ENCODE results near the gene MED31. TPM values are rescaled to one million over a fixed set of nuclear protein-coding genes. Genes with fewer than 3 reads are reported as not detected.

The MED31 gene
- total RNA-seq, 4 donors from 2014 or later = 3.8 to 8.6 (median 7.2) TPM

DNA sequence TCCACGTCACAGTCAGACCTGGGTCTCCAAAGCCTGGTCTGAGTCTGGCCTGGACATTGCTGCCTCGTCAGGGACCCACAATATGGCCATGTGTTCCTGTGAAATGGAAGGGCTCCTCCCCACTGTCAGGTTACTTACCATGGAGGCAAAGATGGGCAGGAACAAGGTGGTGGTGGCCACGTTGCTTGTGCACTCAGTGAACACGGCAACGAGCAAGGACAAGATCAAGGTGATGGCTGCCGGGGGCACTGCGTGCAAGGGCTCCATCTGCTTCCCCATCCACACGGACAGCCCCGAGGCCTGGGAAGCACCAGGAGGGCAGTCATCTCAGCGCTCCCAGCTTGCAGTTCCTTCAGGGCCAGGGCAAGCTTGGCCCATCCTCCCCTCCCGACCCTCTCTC lies 39.2 kb upstream of the MED31 start:
- TF ChIP-seq CTCF (IDR thresholded peaks at IDR 0.05 in 4 of 5, conservative IDR thresholded peaks at IDR 0.05 in 1 of 5) (no peak), POLR2A (IDR thresholded peaks at IDR 0.05) (no peak)
- in situ Hi-C loops (cut with MboI; ENCODE audit: low sequenced_read_pairs in 4 of 4) (loop anchor here in 2 of 4 donors (25.0 kb wide), 2 partner anchors 97 to 147 kb away; partner anchors contain the start of genes FBXO39 (in 1 of the 2) and TEKT1 (in 1 of the 2)), intact Hi-C loops (cut with DNase I; ENCODE audit: low total_unique reads) (no loop called here)
- Histone ChIP-seq H3K4me1 (no peaks in the 10 kb centered on the region), H3K27me3 (no peaks in the 10 kb centered on the region), H3K27ac (no peak overlapping the region), H3K9me3 (no peaks in the 10 kb centered on the region), H3K36me3 (no peaks in the 10 kb centered on the region), H3K4me3 (no peak overlapping the region)
- DNase-seq (no peak), ATAC-seq (no peak)

DNA sequence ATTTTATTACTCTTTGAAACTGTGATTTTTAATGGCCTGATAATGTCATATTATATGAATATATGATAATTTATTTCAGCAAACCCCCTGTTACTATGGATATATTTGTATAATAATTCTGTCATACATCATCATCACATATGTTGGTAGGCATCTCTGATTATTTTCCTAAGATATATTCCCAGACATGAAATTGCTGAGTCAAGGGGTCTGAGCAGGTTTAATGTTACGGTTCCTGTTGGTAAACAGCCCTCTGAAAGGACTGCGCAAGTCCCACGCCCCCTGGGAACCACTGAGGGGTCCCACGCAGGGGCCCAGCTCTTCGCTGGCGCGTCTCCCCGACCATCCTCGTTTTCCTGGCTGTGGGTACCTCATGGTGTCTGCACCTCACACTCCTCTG lies 37.5 kb upstream of the MED31 start:
- Histone ChIP-seq H3K9me3 (no peaks in the 10 kb centered on the region), H3K27ac (no peak overlapping the region), H3K4me3 (no peak overlapping the region), H3K36me3 (no peaks in the 10 kb centered on the region), H3K27me3 (peaks cover 0 to 2% (median 0%) of the 10 kb centered on the region in 3 donors), H3K4me1 (no peaks in the 10 kb centered on the region)
- TF ChIP-seq CTCF (IDR thresholded peaks at IDR 0.05 in 4 of 5, conservative IDR thresholded peaks at IDR 0.05 in 1 of 5) (no peak), POLR2A (IDR thresholded peaks at IDR 0.05) (no peak)
- intact Hi-C loops (cut with DNase I; ENCODE audit: low total_unique reads) = no loop called here
- in situ Hi-C loops (cut with MboI; ENCODE audit: low sequenced_read_pairs in 4 of 4) = loop anchor here in 2 of 4 donors (25.0 kb wide), 2 partner anchors 98 to 148 kb away; partner anchors contain the start of genes FBXO39 (in 1 of the 2) and TEKT1 (in 1 of the 2)
- no peak for DNase-seq
- ATAC-seq = no peak

GRCh38 chr17:6686026-6686425 lies 34.6 kb upstream of the MED31 start:
- no peaks in the 10 kb centered on the region for H3K36me3 ChIP-seq
- TF ChIP-seq CTCF (IDR thresholded peaks at IDR 0.05 in 4 of 5, conservative IDR thresholded peaks at IDR 0.05 in 1 of 5) (no peak), POLR2A (IDR thresholded peaks at IDR 0.05) (no peak)
- DNase-seq = no peak
- intact Hi-C loops (cut with DNase I; ENCODE audit: low total_unique reads) (no loop called here), in situ Hi-C loops (cut with MboI; ENCODE audit: low sequenced_read_pairs in 4 of 4) (loop anchor here in 2 of 4 donors (25.0 kb wide), 2 partner anchors 101 to 151 kb away; partner anchors contain the start of genes FBXO39 (in 1 of the 2) and TEKT1 (in 1 of the 2))
- no peaks in the 10 kb centered on the region for H3K9me3 ChIP-seq
- H3K4me3 ChIP-seq = no peak overlapping the region
- no peak overlapping the region for H3K27ac ChIP-seq
- no peaks in the 10 kb centered on the region for H3K4me1 ChIP-seq
- ATAC-seq = no peak
- peaks cover 0 to 2% (median 0%) of the 10 kb centered on the region in 3 donors for H3K27me3 ChIP-seq

DNA sequence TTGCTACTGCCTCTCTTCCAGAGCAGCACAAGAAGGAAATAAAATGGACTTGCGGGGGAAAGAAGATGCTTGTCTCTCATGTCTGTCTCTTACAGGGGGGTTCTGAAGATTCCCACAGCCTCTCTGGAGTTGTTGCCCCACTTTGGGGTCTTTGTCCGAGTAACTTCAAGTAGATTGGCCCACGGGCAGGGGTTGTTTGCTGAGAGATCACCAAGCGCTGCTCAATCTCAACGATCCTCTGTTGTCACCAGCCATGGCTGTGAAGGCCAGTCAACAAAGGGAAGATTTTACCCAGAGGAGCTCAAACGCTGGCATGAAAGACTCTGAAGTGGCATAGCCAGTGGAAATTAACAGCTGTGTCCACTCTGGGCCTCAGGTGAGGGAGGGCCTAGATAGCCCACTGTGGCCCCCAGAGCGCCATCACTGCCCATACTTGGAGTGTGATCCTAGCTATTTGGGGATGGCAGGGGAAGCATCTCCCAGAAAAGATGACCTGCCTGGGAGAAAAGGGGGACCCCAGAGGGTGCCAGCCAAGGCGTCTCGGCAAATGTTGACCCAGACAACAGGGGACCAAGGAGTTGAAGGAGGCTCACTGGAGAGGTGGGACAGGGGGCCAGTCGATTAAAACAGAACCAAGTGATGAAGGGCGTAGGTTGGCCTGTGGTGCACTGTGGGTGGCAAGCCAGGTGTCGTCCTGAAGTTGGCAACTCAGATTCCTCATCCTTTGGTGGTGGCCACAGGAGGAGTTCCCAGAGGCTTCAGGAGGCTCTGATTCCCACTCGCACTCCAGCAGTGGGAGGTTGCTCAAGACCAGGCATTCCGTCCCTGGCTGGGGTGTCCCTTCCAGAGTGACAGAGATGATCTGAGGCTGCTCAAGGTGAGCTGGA lies 33.7 kb upstream of the MED31 start:
- Histone ChIP-seq H3K4me1 (no peaks in the 10 kb centered on the region), H3K27ac (no peak overlapping the region), H3K36me3 (no peaks in the 10 kb centered on the region), H3K4me3 (no peak overlapping the region), H3K9me3 (no peaks in the 10 kb centered on the region), H3K27me3 (peaks cover 0 to 2% (median 0%) of the 10 kb centered on the region in 3 donors)
- no peak for TF ChIP-seq CTCF (IDR thresholded peaks at IDR 0.05 in 4 of 5, conservative IDR thresholded peaks at IDR 0.05 in 1 of 5)
- no peak for TF ChIP-seq POLR2A (IDR thresholded peaks at IDR 0.05)
- intact Hi-C loops (cut with DNase I; ENCODE audit: low total_unique reads) = no loop called here
- no peak for ATAC-seq
- in situ Hi-C loops (cut with MboI; ENCODE audit: low sequenced_read_pairs in 4 of 4) = loop anchor here in 2 of 4 donors (25.0 kb wide), 2 partner anchors 102 to 152 kb away; partner anchors contain the start of genes FBXO39 (in 1 of the 2) and TEKT1 (in 1 of the 2)
- no peak for DNase-seq

All from gastrocnemius medialis (tissue), 4 donors.